MM.1S (cell line): ENCODE measurements around the gene FGL2.
"Not testable (repeated sequence)": the region's sequence is repeated elsewhere in the genome, so short reads cannot be mapped to it uniquely, and the experiment has no call there.

Experiments
- DNase-seq: peaks from one replicate; pipeline ENCODE4 v3.0.0-alpha.2; 2015
- H2AFZ ChIP-seq: fragments of 300-600 bp; sonication (generic); 2 replicates; pipeline ENCODE4 v1.6.0; 2016; ENCODE audit warnings: antibody characterized with exemption, low read length
- H3F3A ChIP-seq: fragments of 300-600 bp; sonication (generic); 2 replicates; pipeline ENCODE4 v1.6.1; 2016; ENCODE audit warnings: mild to moderate bottlenecking, antibody characterized with exemption, low read length, moderate library complexity, mixed read lengths; ENCODE audit not compliant: insufficient read depth
- H3K27ac ChIP-seq: fragments of 300-600 bp; sonication (generic); 2 replicates; pipeline ENCODE4 v1.5.1; 2016; ENCODE audit warnings: mild to moderate bottlenecking, low read length
- H3K27me3 ChIP-seq: fragments of 300-600 bp; sonication (generic); replicated peaks from 2 replicates; pipeline ENCODE4 v1.6.0; 2016; ENCODE audit warnings: low read length; ENCODE audit not compliant: insufficient read depth
- H3K36me3 ChIP-seq: fragments of 300-600 bp; sonication (generic); replicated peaks from 2 replicates; pipeline ENCODE4 v1.6.1; 2016; ENCODE audit warnings: mild to moderate bottlenecking, low read length, mixed read lengths; ENCODE audit not compliant: insufficient read depth
- H3K4me1 ChIP-seq: fragments of 300-600 bp; sonication (generic); 2 replicates; pipeline ENCODE4 v1.6.1; 2016; ENCODE audit warnings: low read length, mixed read lengths
- H3K4me2 ChIP-seq: fragments of 300-600 bp; sonication (generic); 2 replicates; pipeline ENCODE4 v1.6.0; 2016; ENCODE audit warnings: low read depth, low read length
- H3K4me3 ChIP-seq: fragments of 300-600 bp; sonication (generic); 2 replicates; pipeline ENCODE4 v1.5.1; 2016; ENCODE audit warnings: low read length, mixed read lengths
- H3K79me2 ChIP-seq: fragments of 300-600 bp; sonication (generic); 2 replicates; pipeline ENCODE4 v1.6.1; 2016; ENCODE audit warnings: mixed run types, low read length, mixed read lengths
- H3K9ac ChIP-seq: fragments of 300-600 bp; sonication (generic); 2 replicates; pipeline ENCODE4 v1.6.1; 2016; ENCODE audit warnings: low read length, mixed read lengths
- H3K9me2 ChIP-seq: fragments of 300-600 bp; sonication (generic); replicated peaks from 2 replicates; pipeline ENCODE4 v1.6.1; 2016; ENCODE audit warnings: mild to moderate bottlenecking, low read length, mixed read lengths; ENCODE audit not compliant: insufficient read depth
- H3K9me3 ChIP-seq: fragments of 300-600 bp; sonication (generic); replicated peaks from 2 replicates; pipeline ENCODE4 v1.6.1; 2016; ENCODE audit warnings: mild to moderate bottlenecking, low read length, mixed read lengths; ENCODE audit not compliant: insufficient read depth
- H4K20me1 ChIP-seq: fragments of 300-600 bp; sonication (generic); 2 replicates; pipeline ENCODE4 v1.6.1; 2016; ENCODE audit warnings: mild to moderate bottlenecking, low read length, moderate library complexity, mixed read lengths; ENCODE audit not compliant: insufficient read depth
- CTCF ChIP-seq: fragments of 300-600 bp; sonication (generic); IDR thresholded peaks from 2 replicates; pipeline ENCODE4 v1.5.1; 2016; ENCODE audit warnings: antibody characterized with exemption, low read length, mixed read lengths
- EZH2 ChIP-seq: fragments of 300-600 bp; sonication (generic); optimal IDR thresholded peaks from 2 replicates; pipeline ENCODE3; 2017; ENCODE audit warnings: low read depth, mild to moderate bottlenecking, antibody characterized with exemption, low read length, mixed read lengths
- EZH2phosphoT487 ChIP-seq: fragments of 300-600 bp; sonication (generic); IDR thresholded peaks from 2 replicates; pipeline ENCODE4 v1.6.1; 2018; ENCODE audit warnings: antibody characterized with exemption, low read length

The FGL2 gene

GRCh38 chr7:77235276-77235675 is 35.7 kb upstream of the FGL2 start:
- Histone ChIP-seq H3K9ac (no peak overlapping the region), H3F3A (no peaks in the 10 kb centered on the region)
- no peak for DNase-seq

GRCh38 chr7:77232467-77232866 is 32.8 kb upstream of the FGL2 start:
- no peaks in the 10 kb centered on the region for H3F3A ChIP-seq
- H3K4me3 ChIP-seq = no peak overlapping the region
- H3K79me2 ChIP-seq = no peaks in the 10 kb centered on the region
- no peak overlapping the region for H3K4me2 ChIP-seq
- no peak for DNase-seq
- no peaks in the 10 kb centered on the region for H4K20me1 ChIP-seq
- no peak overlapping the region for H3K27ac ChIP-seq
- TF ChIP-seq EZH2phosphoT487 = no peak
- TF ChIP-seq CTCF = no peak
- TF ChIP-seq EZH2 = no peak
- H3K9me3 ChIP-seq = no peaks in the 10 kb centered on the region
- H3K9me2 ChIP-seq = no peaks in the 10 kb centered on the region
- H3K36me3 ChIP-seq = no peaks in the 10 kb centered on the region
- H3K27me3 ChIP-seq = no peaks in the 10 kb centered on the region
- H3K4me1 ChIP-seq = no peaks in the 10 kb centered on the region
- H3K9ac ChIP-seq = no peak overlapping the region
- no peak overlapping the region for H2AFZ ChIP-seq

More at GRCh38 chr7:77235276-77235675, 35.7 kb upstream of the FGL2 start:
- no peak overlapping the region for H3K4me3 ChIP-seq
- no peaks in the 10 kb centered on the region for H3K36me3 ChIP-seq
- no peaks in the 10 kb centered on the region for H4K20me1 ChIP-seq
- H3K27me3 ChIP-seq = no peaks in the 10 kb centered on the region
- no peak overlapping the region for H2AFZ ChIP-seq
- H3K4me1 ChIP-seq = no peaks in the 10 kb centered on the region
- TF ChIP-seq CTCF (no peak), EZH2 (no peak), EZH2phosphoT487 (no peak)
- H3K9me3 ChIP-seq = no peaks in the 10 kb centered on the region
- no peak overlapping the region for H3K4me2 ChIP-seq
- no peaks in the 10 kb centered on the region for H3K9me2 ChIP-seq
- H3K79me2 ChIP-seq = no peaks in the 10 kb centered on the region
- H3K27ac ChIP-seq = no peak overlapping the region

GRCh38 chr7:77228795-77229194 is 29.2 kb upstream of the FGL2 start:
- not testable (repeated sequence) for DNase-seq, H3K79me2 ChIP-seq, H3K4me2 ChIP-seq, H3F3A ChIP-seq, H3K4me3 ChIP-seq, H2AFZ ChIP-seq, H4K20me1 ChIP-seq, H3K9me2 ChIP-seq, H3K4me1 ChIP-seq, H3K36me3 ChIP-seq, H3K27ac ChIP-seq, H3K9ac ChIP-seq, H3K27me3 ChIP-seq, H3K9me3 ChIP-seq

GRCh38 chr7:77226357-77226839 is 26.8 kb upstream of the FGL2 start:
- H3K27me3 ChIP-seq = no peaks in the 10 kb centered on the region
- H3K4me1 ChIP-seq = no peaks in the 10 kb centered on the region
- H3K79me2 ChIP-seq = no peaks in the 10 kb centered on the region
- H3K4me2 ChIP-seq = no peak overlapping the region
- no peaks in the 10 kb centered on the region for H4K20me1 ChIP-seq
- TF ChIP-seq EZH2phosphoT487 (no peak), EZH2 (no peak), CTCF (no peak)
- H3K9me2 ChIP-seq = no peaks in the 10 kb centered on the region
- H3K4me3 ChIP-seq = no peak overlapping the region
- H2AFZ ChIP-seq = no peak overlapping the region
- no peak overlapping the region for H3K9ac ChIP-seq
- H3F3A ChIP-seq = no peaks in the 10 kb centered on the region
- no peaks in the 10 kb centered on the region for H3K9me3 ChIP-seq
- H3K27ac ChIP-seq = no peak overlapping the region
- H3K36me3 ChIP-seq = no peaks in the 10 kb centered on the region
- DNase-seq = no peak
